Pulmonary artery endothelial cell (primary cell): ENCODE measurements around the gene LPAR4. TPM values are rescaled to one million over a fixed set of nuclear protein-coding genes. Genes with fewer than 3 reads are reported as not detected.
"Not testable (repeated sequence)": the region's sequence is repeated elsewhere in the genome, so short reads cannot be mapped to it uniquely, and the experiment has no call there.

ENCODE experiments used
- DNase-seq: peaks from one replicate; pipeline ENCODE4 v3.0.0-alpha.2; 2011; ENCODE audit warnings: low read depth, low spot score
- total RNA-seq: library from RNA; depleted of rRNA; stranded (reverse); fragments of >200 nt; gene quantifications from 2 replicates; pipeline ENCODE4 v1.2.3, GENCODE V29; 2014

The LPAR4 gene, protein sequence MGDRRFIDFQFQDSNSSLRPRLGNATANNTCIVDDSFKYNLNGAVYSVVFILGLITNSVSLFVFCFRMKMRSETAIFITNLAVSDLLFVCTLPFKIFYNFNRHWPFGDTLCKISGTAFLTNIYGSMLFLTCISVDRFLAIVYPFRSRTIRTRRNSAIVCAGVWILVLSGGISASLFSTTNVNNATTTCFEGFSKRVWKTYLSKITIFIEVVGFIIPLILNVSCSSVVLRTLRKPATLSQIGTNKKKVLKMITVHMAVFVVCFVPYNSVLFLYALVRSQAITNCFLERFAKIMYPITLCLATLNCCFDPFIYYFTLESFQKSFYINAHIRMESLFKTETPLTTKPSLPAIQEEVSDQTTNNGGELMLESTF
- under 0.01 TPM in 1 of 2 replicates, not detected in the other for total RNA-seq

GRCh38 chrX:78747489-78747888 is at the start of gene LPAR4:
Gene LPAR4 (plus strand): TSS chrX:78747720. CDS start chrX:78754870, 7,150 bp downstream.
- no peak for DNase-seq

DNA sequence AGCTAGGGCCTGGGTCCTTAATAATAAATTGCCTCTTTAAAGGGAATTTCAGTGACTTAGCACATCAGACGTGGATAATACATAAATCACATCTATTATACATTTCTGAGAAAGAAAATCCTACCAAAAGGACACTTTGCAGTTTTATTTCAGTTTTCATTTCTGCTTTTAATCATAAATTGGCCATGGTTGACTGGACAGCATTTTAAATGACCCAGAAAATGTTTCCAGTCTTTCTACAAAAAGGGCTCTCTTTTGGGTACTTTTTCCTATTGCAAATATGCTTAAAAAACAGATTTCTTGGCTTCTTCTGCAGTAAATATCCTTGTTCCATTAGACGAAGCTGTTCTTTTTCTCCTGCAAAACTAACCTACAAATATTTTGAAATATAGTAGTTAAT is 41.4 kb upstream of the LPAR4 start:
- DNase-seq = no peak

- DNase-seq = no peak
These were observed 39.3 kb upstream of the LPAR4 start for GRCh38 chrX:78708262-78708661.

GRCh38 chrX:78708816-78709215 is 38.7 kb upstream of the LPAR4 start:
- DNase-seq = no peak

DNA sequence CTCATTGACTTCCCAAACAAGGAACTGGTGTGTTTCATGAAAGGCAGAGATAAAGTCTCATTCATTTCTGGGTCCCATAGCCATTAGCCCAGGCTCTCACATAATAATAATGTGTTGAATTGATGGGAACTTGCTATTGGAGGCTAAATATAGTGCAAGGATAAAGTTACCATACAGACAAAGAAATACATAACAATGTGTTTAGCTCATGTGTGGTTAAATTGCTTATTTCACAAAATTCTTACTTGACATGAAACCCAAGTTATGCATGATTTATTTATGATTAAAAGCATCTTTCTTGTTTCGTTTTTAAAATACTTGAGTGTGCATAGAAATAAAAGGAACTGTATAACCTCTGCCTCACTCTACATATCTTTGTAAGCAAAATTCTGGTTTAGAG is 37.3 kb upstream of the LPAR4 start:
- DNase-seq = no peak

DNA sequence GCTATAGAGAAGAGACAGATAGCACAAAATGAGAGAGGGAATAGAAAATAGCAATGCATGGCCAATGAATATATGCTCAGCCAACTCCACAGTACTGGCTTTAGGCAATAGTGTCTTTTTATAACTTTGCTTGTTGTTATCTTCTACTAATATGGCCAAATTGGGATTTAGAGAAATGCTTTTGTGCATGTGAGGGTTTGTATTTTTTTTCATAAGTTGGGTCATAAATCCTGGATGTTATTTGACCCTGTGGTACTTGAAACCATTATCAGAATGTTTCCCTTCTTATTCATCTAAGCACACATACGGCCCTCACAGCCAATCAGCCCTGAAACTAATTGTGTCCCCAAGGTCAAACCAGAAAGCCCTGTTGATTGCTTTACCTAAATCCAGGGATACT is 35.2 kb upstream of the LPAR4 start:
- no peak for DNase-seq

DNA sequence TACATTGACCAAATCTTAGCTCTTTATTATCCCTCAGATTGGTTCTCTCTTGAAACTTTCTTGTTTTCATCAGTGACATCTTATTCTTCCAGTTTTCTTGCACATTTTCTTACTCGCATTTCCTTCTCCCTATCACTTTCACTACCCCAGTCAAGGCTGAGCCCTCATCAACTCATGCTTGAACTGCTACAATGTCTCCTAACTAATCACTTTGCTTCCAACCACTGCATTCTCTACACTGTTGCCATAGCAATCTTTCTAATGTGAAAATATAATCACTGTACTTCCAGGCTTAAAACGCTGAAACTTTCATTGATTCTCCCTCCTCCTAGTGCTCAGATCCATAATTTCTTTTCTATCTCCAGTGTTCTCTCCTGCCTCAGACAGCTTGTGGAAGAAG is 22.2 kb upstream of the LPAR4 start:
- no peak for DNase-seq

GRCh38 chrX:78746496-78746895 is 1.0 kb upstream of the LPAR4 start:
- no peak for DNase-seq

DNA sequence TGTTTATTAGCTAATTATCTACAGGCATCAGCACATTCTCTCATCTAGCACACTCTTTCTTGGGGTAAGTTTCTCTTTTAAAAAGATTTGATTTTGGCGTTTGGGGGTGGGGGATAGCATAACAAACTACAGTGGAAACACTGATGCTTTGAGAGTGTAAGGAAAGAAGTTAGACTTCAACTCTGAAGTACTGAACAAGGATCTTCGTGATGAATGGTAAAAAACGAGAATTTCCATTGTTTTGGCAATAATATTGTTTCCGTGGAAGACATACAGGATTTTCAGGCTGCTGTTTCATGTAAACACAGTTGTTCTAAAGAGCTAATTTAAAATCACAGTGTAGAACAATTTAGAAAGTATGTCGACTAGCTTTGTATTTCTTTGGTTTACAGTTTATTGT is 451 bp downstream of the LPAR4 start:
- no peak for DNase-seq

DNA sequence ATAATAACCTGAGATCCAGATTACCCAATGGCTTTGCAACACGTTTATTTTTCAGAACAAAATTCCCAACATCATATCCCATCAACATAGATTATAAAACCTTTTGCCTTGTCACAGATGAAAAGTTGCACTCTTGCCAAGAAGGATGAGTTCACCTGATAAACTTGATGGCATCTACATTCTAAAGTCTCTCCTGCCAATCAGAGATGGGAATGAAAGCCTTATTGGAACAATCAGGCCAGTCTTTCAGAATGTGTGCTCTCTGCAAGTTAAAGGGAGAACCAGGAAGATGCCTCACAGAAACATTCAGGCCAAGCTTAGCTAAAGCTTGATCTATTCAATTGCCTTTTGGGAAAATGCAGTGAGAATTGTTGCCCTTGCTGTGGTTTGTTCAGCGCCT is 1.3 kb downstream of the LPAR4 start:
- no peak for DNase-seq

GRCh38 chrX:78753571-78753970 is 6.1 kb downstream of the LPAR4 start:
- no peak for DNase-seq

- no peak for DNase-seq
These were observed 7.4 kb downstream of the LPAR4 start for GRCh38 chrX:78754917-78755316.

DNA sequence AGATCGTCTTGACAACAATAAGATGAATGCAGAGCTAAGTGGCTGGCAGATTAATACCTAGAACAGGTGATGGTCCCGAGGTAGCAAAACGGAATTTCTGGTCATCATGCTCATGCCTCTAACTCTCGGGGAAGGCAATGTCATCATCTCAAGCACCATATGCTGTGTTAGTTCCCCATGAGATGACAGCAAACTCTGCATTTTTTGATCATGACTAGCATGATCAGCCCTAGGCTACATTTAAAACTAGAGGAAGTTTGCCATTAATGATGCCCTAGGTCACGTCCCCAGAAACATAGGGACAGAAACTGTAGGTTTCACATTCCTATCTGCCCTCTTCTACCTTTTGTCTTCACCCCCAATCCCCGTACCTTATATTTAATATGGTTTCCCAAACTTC is 11.6 kb downstream of the LPAR4 start:
- DNase-seq = no peak

GRCh38 chrX:78769101-78769755 is 21.7 kb downstream of the LPAR4 start:
- no peak for DNase-seq

DNA sequence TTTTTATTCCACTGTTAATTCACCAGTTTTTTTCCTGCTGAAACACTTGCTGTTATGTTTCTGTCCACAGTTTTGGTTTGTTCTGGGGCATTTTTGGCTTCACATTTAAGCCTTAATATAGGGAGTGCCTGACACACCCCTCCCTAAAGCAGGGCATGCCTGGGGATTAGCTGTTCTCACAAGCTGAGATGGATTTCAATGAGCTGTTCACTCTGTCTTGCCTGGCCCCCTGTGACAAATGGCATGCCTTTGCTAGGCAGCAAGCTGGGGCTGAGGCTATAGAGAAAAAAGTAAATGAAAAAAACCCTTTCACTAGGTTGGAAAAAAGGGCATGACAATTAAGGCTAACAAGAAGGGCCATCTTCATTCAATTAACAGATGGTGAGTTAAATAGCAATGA is 22.4 kb downstream of the LPAR4 start:
- DNase-seq = no peak

DNA sequence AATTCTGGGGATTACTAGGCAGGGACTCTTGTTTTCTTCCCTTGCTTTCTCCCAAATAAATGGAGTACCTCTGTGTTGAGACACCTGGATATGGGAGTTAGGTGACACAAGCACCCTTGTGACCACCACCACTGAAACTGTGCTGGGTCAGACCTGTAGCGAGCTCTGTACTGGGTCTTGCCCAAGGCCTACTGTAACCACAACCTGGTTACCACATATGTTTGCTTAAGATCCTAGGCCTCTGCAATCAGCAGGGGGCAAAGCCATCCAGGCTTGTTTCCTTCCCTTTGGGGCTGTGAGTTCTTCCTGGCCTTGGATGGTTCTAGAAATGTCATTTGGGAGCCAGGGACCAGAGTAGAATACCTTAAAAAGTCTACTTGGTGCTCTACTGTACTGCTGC is 49.4 kb downstream of the LPAR4 start:
- no peak for DNase-seq

GRCh38 chrX:78800114-78800513 is 52.6 kb downstream of the LPAR4 start:
- DNase-seq = no peak

GRCh38 chrX:78800694-78801093 is 53.2 kb downstream of the LPAR4 start:
- DNase-seq = no peak

DNA sequence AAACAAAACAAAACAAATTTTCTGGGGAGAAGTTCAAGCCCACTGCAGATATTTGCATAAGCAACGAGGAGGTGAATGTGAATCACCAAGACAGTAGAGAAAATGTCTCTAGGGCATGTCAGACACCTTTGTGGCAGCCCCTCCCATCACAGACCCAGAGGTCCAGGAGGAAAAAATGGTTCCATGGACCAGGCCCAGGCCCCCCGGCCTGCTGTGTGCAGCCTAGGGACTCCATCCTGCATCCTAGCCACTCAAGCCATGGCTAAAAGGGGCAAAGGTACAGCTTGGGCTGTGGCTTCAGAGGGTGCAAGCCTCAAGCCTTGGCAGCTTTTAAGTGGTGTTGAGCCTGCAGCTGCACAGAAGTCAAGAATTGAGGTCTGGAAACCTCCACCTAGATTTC is 54.0 kb downstream of the LPAR4 start:
- no peak for DNase-seq

DNA sequence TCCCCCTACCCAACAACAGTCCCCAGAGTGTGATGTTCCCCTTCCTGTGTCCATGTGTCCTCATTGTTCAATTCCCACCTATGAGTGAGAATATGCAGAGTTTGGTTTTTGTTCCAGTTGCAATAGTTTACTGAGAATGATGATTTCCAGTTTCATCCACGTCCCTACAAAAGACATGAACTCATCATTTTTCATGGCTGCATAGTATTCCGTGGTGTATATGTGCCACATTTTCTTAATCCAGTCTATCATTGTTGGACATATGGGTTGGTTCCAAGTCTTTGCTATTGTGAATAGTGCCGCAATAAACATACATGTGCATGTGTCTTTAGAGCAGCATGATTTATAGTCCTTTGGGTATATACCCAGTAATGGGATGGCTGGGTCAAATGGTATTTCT is 55.0 kb downstream of the LPAR4 start:
- DNase-seq = not testable (repeated sequence)
